ENCODE measurements around the gene CPB1.
"Not testable (repeated sequence)": the region's sequence is repeated elsewhere in the genome, so short reads cannot be mapped to it uniquely, and the experiment has no call there.

CPB1 gene

GRCh38 chr3:148827585-148827984, at the start of gene CPB1:
Gene CPB1 (plus strand): TSS chr3:148827811. CDS start chr3:148827824, 13 bp downstream.
- FAIRE-seq (no peak), DNase-seq (ENCODE audit: extremely low spot score, insufficient read length, low read depth) (no peak)

GRCh38 chr3:148778926-148779325, 48.7 kb upstream of the CPB1 start:
- FAIRE-seq (no peak), DNase-seq (ENCODE audit: extremely low spot score, insufficient read length, low read depth) (no peak)

DNA sequence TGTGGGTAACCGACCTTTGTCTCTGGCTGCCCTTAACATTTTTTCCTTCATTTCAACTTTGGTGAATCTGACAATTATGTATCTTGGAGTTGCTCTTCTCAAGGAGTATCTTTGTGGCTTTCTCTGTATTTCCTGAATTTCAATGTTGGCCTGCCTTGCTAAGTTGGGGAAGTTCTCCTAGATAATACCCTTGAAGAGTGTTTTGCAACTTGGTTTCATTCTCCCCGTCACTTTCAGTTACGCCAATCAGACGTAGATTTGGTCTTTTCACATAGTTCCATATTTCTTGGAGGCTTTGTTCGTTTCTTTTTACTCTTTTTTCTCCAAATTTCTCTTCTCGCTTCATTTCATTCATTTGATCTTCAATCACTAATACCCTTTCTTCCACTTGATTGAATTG, 42.6 kb upstream of the CPB1 start:
- not testable (repeated sequence) for FAIRE-seq; DNase-seq (ENCODE audit: extremely low spot score, insufficient read length, low read depth)

DNA sequence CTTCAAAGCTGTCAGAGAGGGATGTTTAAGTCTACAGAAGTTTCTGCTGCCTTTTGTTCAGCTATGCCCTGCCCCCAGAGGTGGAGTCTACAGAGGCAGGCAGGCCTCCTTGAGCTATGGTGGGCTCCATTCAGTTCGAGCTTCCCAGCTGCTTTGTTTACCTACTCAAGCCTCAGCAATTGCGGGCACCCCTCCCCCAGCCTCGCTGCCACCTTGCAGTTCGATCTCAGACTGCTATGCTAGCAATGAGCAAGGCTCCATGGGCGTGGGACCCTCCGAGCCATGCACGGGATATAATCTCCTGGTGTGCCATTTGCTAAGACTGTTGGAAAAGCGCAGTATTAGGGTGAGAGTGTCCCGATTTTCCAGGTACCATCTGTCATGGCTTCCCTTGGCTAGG, 41.5 kb upstream of the CPB1 start:
- FAIRE-seq; DNase-seq (ENCODE audit: extremely low spot score, insufficient read length, low read depth): not testable (repeated sequence)

DNA sequence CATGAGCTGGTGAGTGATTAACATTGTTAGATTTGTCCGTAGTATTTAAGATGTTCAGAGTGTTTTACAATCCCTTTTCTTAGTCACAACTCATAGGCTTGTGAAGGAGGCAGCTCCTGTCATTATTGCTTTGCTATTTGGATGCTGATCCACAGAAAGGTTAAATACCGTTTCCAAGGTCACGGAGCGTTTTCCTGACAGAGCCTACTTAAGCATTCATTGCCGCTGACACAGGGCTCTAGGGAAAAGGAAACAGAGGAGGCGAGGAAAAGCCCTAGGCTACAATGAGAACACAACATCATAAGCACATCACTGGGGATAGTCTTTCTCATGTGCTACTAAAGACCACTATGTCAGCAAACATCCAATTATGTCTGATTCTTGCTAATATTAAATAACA, 38.5 kb upstream of the CPB1 start:
- DNase-seq (ENCODE audit: extremely low spot score, insufficient read length, low read depth), result no peak
- FAIRE-seq, result no peak

DNA sequence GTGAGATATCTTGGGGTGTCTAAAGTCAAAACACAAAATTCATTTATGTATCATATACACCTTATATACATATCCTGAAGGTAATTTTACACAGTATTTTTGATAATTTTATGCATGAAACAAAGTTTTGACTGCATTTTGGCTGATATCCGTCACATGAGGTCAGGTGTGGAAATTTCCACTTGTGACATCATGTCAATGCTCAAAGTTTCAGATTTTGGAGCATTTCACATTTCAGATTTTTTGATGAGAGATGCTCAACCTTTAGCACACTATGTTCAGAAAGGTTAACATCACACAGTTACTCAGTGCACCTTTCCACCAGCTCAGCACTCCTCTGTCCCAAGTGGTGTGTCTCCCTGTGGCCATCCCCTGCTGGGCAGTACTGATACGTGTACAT, 37.7 kb upstream of the CPB1 start:
- FAIRE-seq (no peak), DNase-seq (ENCODE audit: extremely low spot score, insufficient read length, low read depth) (no peak)

GRCh38 chr3:148790370-148790769, 37.2 kb upstream of the CPB1 start:
- DNase-seq (ENCODE audit: extremely low spot score, insufficient read length, low read depth) (no peak), FAIRE-seq (no peak)

- no peak for DNase-seq (ENCODE audit: extremely low spot score, insufficient read length, low read depth)
- no peak for FAIRE-seq
Measured at GRCh38 chr3:148790851-148791735, 36.5 kb upstream of the CPB1 start.

DNA sequence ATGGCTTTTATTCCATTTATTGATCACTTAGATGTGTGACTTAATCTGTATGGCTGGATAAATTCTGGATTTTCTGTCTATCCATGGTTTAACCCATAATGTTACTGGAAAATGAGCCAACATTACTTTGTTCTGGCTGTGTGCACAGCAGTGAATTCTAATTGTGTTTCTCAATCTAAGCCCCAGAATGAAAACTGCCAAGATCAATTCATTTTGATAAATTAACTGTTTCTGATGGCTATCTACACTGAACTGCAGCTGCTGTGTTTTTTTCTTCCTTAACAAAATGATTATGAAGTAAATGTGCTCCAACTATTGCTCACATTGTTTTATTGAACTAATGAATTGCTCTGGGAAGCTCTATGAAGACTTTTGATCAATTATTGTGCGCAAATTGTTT, 35.7 kb upstream of the CPB1 start:
- FAIRE-seq (no peak), DNase-seq (ENCODE audit: extremely low spot score, insufficient read length, low read depth) (no peak)

DNA sequence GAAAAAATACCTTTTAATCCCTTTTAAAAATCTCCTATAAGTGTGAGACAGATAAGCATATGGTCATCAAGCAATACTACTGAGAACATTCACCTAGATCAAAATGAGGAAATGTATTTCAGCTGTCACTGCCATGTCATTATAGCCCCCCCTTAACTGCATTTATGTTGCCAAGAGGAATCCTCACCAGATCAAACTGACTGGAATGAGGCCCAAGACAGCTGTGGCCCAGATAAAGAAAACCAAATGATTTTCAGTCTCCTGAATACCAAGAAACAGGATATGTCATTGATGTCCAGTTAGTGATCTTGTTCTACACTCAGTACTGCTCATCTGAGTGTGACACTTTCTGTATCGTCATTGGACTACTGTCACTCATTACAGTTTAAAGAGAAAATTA, 35.1 kb upstream of the CPB1 start:
- FAIRE-seq (no peak), DNase-seq (ENCODE audit: extremely low spot score, insufficient read length, low read depth) (no peak)

- DNase-seq (ENCODE audit: extremely low spot score, insufficient read length, low read depth), result no peak
- no peak for FAIRE-seq
Measured at GRCh38 chr3:148796799-148797198, 30.8 kb upstream of the CPB1 start.

GRCh38 chr3:148797795-148798194, 29.8 kb upstream of the CPB1 start:
- FAIRE-seq, result no peak
- no peak for DNase-seq (ENCODE audit: extremely low spot score, insufficient read length, low read depth)

DNA sequence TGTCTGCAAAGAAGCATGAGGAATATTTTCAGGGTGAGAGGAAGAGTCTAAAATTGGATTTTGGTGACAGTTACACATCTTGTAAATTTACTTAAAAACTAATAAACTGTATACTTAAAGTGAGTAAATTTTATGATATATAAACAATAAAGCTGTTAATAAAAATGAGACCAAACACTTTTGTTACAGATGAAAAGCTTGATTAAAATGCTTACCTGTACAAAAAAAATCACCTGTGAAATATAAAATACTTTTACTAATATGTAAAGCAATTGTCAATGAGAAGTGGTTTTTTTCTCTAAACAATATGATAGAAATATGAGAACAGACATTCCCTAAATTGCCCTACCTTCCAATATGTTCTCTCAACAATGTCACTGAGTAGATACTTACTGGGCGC, 27.2 kb upstream of the CPB1 start:
- FAIRE-seq, result no peak

GRCh38 chr3:148809835-148810234, 17.8 kb upstream of the CPB1 start:
- FAIRE-seq, result no peak
- DNase-seq (ENCODE audit: extremely low spot score, insufficient read length, low read depth), result no peak

More for the DNA sequence above, 27.2 kb upstream of the CPB1 start:
- no peak for DNase-seq (ENCODE audit: extremely low spot score, insufficient read length, low read depth)

- FAIRE-seq (no peak), DNase-seq (ENCODE audit: extremely low spot score, insufficient read length, low read depth) (no peak)
Measured at GRCh38 chr3:148815316-148816110, 12.1 kb upstream of the CPB1 start.

DNA sequence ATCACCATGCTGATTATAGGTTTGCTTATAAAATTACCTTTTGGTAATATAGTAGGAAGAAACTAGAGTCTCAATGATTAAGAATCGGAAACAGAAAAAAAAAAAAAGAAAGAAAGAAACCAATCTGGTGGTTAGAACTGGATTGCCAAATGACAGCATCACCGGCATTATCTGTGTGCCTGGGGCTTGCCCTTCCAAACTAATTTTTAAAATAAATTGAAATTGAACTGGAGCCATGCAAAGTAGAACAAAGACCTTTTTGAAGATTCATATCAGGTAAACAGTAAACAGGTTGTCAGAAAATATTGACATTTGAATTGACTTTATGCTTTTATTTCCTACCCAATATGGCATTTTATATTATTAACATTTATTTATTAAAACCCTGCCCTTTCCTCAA, 11.2 kb upstream of the CPB1 start:
- no peak for FAIRE-seq
- DNase-seq (ENCODE audit: extremely low spot score, insufficient read length, low read depth), result no peak

GRCh38 chr3:148816981-148817525, 10.6 kb upstream of the CPB1 start:
- no peak for FAIRE-seq
- DNase-seq (ENCODE audit: extremely low spot score, insufficient read length, low read depth), result no peak

DNA sequence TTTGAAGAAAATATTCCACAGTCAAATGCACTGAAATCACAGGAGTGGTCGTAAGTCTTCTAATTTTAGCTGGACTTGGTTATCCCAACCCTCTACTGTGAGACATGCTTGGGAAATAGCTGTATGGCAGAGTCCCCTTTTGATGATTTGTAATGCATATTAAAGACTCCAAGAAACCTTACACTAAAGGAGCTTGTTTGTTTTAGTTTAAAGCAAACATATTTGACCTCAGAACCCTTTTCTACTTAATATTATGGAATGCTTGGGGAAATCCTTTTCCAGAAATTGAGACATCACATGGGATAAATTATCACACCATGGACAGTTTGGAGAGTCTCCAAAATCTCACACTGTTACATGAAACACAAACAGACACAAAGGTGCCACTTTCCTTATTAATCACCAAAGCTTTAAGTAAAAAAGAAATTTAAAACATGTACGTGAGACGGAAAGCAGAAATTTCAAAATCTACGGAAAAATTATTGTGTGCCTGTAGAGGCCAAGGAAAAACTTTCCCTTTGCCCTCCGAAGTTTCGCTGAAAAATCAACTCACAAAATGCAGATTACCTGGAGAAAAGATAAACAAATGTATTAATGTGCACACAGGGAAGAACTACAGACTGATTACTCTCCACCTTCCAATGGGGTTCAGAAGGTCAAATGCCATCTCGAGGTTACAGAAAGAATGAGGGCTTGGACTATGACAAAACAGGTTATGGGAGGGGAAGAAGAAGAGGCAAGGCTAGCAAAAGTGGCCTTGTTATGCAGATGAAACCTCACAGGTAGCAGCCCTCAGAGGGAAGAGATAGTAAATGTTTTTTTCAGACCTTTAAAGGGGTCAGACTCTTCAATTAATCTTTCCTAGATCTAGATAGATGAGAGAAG, 7.0 kb upstream of the CPB1 start:
- DNase-seq (ENCODE audit: extremely low spot score, insufficient read length, low read depth), result no peak
- no peak for FAIRE-seq

DNA sequence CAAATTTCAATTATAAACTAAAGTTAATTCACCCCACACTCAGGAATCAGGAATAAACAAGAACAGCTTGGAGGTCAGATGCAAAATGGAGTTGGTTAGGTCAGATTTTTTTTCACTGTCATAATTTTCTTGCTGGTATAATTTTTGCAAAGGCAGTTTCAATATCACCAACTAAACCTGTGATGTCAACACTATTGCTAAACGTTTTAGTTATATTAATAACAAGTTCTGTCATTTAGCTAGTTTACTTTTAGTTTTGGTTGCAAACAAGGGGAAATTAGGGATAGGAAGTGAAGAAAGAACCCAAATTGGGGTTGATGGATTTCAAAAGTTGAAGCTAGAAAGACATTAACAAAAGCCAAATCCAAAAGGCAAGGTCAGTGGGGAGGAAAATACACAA, 4.6 kb upstream of the CPB1 start:
- DNase-seq (ENCODE audit: extremely low spot score, insufficient read length, low read depth), result no peak
- FAIRE-seq, result no peak

DNA sequence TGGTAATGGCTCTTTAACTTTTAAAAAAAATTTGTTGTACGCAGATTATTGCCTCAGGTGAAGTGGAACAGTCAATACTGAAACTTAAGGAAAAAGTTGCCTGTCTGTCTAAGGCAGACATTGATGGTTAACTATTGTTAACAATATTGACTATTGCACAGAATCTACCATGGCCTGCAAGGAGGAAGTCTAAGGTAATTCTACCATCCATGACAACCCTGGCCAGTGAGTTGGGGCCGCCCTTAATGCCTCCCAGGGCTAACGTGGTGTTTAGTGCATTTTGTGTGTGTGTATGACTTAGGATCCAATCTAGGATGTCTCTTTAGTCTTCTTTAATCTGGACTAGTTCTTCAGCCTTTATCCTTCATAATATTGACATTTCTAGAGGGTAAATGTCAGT, 2.1 kb upstream of the CPB1 start:
- FAIRE-seq (no peak), DNase-seq (ENCODE audit: extremely low spot score, insufficient read length, low read depth) (no peak)

Data from GM18507 (cell line).